NCI-H2196 (cell line): ENCODE data around the gene DNAI7.

Source experiments
- DNase-seq: peaks from one replicate; lab custom pipeline; 2025; ENCODE audit not compliant: unreplicated experiment; lab: John Stamatoyannopoulos, UW

The DNAI7 gene

DNA sequence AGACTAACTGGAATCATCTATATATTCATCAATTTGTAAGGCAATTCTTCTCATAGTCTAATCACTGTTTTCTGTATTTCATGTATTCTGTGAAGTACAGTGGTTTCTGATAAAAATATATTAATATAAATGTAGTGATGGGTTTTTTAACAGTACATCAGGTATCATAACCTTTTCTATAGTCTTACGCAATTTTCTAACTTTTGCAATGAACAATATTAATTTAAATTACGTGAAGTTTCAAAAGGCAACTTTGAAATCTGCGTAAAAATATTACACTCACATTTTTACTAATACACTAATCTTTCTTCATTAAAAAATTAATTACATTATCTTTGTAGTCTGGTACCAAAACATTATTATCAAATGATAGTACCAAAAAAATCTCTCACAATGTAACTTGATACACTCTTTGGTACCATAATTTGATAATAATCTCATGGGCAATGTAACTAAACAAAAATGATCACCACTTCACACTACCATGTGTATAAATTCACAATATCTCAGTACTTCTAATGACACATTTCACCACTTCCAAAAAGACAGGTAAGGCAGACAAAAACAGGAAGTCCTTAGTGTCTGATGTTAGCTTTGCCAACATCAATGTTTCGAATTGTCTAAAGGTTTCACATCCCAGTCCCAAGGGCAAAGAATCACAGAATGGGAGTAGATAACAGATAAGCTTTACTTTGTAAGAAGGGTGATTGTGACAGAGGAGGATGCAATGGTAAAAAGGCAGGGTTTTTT is 8.7 kb downstream of the DNAI7 start:
- DNase-seq = no peak

DNA sequence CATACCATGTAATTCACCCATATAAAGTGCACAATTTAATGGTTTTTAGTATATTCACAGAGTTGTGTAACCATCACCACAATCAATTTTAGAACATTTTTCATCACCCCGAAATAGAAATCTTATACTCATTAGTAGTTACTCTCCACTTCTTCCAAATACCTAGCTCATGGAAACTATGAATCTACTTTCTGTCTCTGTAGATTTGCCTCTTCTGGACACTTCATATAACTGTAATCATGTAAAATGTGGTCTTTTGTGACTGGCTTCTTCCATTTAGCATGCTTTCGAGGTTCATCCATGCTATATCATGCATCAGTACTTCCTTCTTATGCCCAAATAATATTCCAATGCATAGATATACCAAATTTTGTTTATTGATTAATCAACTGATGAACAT is 10.8 kb downstream of the DNAI7 start:
- no peak for DNase-seq

DNA sequence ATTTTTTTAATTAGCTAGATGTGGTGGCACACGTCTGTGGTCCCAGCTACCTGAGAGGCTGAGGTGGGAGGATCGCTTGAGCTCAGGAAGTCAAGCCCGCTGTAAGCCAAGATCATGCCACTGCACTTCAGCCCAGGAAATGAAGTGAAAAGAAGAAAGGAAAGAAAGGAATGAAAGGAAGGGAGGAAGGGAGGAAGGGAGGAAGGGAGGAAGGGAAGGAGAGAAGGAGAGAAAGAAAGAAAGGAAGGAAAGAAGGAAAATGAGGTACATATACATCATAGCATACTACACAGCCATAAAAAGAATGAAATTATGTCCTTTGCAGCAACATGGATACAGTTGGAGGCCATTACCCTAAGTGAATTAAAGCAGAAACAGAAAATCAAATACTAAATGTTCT is 12.2 kb downstream of the DNAI7 start:
- DNase-seq = no peak

DNA sequence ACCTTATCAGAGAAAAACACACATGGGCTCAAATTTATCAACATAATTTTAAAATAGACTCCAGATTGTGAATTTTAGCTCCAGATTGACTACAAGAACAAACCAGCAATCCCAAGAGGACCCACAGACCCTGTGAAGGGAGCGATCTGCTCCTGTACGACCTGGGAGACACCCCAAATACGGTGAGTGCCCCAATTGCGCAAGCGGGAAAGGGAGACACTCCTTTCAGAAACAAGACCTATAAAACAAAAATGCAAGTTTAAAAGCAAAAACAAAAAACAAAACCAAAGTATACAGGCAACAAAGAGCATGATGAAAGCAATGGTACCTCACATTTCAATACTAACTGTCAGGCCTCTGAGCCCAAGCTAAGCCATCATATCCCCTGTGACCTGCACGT is 32.1 kb downstream of the DNAI7 start:
- DNase-seq = no peak

DNA sequence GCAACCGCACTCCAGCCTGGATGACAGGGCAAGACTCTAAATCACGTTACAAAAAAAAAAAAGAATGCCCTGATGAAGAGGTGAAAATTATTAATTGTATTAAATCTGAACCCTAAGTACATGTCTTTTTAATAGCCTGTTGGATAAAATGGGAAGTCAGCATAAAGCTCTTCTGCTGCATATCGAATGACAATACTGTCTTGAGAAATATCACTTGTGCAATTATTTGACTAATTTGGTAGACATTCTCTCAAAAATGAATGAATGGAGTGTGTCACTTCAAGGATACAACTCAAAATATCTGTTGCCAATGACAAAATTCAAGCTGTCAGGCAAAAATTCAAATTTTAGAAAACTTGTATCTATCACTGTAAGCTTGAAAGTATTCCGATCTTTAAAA is 38.9 kb downstream of the DNAI7 start:
- DNase-seq = no peak

DNA sequence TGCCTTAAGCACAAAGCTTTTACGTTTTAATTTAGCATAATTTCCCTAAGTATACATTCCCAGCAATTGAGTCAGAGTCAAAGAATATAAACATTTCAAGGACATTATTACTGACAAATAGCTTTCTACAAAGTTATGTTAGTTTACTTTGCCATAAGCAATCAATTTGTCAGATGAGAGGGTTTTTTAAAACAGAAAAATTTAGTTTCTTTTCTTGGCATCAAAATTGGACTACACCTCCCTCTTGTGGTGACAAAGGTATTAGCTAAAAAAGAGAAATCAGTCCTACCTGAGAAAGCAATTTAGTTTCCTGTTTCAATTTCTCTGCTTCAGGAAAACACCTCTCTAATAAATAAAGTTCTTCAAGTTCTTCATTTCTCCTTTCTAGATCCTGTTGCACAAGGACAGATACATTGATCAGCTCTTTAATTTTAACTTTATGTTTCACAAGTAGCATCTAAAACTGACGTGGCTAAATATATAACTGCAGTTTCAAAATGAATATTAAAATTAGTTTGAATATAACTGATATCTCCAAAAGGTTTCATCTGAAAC is 39.9 kb downstream of the DNAI7 start:
- DNase-seq = peak; percentile 70

DNA sequence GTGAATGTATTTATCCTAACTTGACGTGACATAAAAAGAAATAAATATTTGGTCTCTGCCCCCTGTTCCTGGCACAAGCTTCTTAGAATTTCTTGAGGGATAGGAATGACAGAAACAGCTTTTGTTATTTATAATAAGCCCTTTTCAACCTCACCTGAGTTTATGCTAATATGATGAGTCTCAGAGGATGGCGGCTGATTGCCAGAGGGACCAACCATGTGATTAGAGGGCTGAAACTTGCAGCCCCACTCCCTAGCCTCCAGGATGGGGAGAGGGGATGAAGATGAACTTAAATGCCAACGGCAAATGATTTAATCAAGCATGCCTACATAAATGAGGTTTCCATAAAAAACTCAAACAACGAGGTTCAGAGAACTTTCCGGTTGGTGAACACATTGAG is 42.9 kb downstream of the DNAI7 start:
- DNase-seq = no peak

DNA sequence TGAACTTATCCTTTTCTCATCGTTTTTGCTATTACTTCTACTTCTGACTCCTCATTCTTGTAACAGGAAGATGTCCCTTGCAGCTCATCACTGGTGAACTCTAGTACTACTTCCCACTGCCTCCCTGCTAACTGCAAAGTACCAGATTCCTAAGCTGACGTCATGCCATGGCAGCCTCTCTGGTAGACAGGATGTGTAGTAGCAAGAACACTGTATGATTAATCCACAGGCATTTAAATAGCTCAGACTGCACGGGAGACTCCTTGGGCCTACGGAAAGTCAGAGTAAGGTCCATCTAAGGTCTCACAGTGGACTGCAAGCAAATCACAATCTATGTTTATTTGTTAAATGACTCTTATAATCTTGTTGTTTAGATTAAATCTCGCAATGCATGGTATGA is 43.5 kb downstream of the DNAI7 start:
- DNase-seq = no peak

DNA sequence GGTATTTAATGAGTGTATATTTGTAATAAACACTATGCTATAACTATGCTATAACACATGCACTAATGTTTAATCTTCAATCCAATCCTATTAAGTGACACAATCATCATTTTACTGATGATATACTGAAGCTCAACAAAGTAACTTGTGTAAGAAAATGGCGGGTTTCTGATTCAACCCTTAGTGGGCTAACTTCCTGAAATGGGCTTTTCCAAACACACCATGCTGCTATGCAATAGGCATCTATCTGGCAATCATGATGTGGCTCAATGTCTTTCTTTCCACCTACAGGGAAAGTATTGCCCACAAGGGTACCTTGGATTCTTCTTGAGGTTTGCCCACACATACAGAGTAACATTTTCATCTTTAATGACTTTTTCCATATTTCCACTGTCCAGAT is 48.3 kb downstream of the DNAI7 start:
- no peak for DNase-seq

DNA sequence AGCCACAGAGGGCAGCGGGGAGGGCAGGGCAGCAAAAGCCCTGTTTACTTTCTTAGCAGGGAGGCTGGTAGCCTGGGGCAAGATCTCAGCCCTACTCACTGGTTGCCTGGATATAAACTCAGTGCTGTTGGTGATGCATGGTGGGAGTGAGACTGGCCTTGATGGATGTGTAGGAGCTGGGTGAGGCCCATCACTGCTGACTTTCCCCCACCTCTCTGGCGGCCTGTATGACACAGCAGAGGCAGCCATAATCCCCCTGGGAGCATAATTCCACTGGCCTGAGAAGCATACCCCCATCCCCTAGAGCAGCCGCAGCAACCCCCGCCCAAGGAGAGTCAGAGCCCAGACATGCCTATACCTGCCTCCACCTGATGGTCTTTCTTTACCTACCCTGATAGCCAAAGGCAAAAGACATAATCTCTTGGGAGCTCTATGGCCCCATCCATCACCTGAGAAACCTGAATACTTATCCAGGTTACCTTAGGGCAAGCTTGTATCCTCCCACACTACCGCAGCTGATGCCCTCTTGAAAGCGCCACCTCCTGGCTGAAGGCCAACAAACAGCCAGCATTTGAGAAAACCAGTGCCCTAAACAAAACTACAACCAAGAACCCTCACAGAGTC is 59.3 kb downstream of the DNAI7 start:
- DNase-seq = no peak

DNA sequence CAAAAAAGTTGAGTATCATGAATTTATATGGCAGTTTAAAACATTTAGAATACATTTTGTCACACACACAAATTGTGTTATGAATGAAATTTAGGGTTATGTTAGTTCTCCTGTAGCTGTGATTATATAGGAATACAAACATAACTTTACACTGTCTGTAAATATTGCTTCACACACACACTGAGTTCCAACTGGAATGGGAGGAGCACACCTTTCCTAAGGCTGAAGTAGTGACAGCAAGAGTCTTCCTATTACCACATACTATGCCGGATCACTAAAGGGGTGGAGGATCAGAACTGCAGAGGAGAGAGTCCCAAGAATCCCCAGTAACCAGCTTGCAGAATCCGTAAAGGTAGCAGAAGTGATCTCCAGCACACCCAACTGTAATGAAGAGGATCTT is 63.7 kb downstream of the DNAI7 start:
- DNase-seq = no peak

DNA sequence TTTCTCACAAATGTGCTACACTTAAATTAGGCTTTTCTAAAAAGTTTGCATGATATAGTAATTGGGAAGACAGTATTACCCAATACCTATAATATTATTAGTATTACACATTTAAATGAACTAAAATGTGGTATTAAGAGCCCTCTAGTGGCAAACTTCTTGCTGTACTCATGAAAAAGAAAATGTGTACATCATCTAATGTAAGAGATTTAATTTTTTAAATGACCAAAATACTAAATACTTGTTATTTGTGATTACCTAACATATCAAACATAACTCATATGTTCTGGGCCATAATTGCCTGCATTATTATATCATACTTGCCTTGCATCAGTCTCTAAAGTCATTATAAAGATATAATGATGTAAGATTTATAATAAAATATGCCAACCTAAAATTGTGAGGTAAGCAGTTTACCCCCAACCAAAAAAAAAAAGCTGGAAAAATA is 64.2 kb downstream of the DNAI7 start:
- peak; percentile 82 for DNase-seq

DNA sequence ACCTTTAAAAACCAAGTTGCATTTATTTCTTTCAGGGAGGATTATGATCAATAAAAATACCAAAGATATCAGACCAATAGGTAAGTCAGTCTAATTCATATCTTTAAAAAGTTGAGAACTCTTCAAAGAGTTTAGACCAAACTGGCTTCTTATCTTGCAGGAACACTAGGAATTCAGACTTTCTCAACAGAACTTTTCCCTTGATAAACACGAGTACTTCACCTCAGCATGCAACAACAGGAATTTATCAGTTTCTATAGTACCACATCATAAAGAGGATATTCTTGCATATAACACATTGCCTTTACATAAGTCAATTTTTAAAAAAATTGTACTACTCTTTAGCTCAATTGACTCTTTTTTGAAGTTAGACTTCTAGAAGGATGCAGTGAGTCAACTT is 68.2 kb downstream of the DNAI7 start:
- DNase-seq = no peak

DNA sequence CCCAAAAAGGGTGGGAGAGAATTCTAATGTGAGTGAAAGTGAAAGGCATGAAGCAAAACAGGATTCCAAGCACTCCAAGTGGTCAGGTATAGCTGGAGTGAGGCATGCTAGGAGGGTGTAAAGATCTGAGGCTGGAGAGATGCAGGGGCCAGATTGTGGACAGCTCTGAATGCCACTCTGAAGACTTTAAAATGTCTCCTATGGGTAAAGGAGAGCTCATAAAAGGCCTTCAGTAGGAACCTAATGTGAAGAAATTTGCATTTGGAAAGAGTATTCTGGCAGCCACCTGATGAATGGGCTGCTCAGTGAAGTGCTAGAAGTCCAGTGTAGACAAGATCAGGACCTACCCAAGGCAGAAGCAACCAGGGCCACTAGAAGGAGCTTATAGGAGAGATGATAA is 68.9 kb downstream of the DNAI7 start:
- DNase-seq = no peak

DNA sequence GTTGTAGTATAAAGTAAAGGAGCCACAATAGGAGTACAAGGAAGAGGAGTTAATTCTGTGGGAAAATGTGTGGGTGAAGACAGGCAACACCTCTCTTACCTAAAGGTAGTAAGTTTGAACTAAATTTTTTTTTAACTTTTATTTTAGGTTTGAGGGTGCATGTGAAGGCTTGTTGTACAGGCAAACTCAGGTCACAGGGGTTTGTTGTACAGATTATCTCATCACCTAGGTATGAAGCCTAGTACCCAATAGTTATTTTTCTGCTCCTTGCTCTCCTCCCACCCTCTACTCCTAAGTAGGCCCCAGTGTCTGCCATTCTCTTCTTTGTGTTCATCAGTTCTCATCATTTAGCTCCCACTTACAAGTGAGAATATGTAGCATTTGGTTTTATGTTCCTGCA is 70.5 kb downstream of the DNAI7 start:
- DNase-seq = no peak

DNA sequence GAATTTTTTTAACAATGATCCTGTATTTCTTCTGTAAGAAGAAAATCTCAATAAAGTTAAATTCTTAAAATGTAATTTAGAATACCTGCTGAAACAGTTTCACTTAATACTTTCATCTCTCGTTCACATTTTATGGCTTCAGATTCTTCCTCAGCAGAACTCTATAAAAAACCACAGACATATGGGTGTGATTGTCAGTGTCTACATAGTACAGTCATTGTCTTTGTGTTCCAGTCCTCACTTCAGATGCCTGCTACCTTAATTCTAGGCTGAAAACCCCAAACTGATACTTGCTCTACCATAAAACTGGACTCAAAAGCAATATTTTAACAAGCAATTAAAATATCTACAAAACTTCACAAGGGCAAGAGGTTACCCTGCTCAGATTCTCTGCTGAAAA is 71.8 kb downstream of the DNAI7 start:
- DNase-seq = no peak

DNA sequence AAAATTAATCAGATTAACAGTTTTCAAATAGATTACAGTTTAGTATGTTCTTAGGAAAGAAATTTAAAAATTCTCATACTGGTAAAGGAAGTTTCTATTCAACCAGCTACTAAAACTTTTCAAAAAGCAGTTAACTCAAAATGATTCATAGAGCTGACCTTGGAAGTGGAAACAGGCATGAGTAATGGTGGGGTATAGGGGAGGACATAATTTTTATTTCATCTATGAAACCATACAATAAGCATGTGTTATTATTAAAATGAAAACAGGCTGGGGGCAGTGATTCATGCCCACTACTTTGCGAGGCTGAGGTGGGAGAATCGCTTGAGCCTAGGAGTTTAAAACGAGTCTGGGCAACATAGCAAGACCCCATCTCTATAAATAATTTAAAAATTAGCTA is 73.0 kb downstream of the DNAI7 start:
- DNase-seq = no peak

DNA sequence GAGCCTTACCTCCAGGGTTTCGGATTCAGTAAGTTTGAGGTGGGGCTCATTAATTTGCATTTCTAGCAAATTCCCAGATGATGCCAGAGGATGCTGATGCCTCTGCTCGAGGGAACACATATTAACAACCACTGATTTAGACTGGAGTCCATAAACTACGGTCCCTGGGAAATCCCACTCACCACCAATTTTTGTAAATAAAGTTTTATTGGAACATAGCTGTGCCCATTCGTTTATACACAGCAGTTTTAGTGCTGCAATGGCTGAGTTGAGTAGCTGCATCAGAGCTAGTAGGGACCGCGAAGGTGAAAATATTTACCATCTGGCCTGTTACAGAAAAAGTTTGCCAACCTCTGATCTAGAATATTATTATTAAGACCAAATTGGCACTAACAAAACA is 73.8 kb downstream of the DNAI7 start:
- no peak for DNase-seq

DNA sequence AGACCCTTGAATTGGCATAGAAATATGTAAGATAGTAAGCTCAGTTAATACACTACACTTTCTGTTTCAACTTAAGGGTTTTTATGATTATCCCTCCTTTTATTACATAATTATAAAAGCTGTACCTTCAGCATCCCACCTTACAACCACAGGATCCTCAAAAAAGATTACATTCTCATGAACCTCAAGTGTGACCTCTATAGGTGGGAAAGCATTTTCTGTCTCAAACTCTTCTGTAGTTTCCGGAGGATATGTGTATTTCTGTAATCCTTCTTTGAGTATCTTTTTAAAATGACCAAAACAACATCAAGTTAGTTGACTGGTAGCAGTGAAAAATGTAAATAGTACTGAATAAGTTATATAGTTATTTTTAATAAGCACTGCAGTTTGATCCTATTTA is 75.9 kb downstream of the DNAI7 start:
- no peak for DNase-seq

DNA sequence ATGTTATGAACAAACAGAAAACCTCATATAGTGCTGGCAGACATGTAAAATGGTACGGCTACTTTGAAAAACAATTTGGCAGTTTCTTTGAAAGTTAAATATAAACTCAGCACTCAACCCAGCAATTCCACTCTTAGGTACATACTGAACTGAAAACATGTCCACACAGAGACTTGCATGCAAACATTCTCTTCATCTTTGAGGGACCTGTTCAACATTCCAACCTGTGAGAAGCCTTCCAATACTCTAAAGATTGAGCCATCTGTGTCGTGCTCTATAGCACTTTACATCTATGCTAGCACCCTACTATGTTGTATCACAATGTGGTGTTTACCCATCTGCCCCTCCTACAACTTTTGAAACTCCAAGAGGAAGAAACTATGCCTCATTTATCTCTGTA is 79.3 kb downstream of the DNAI7 start:
- DNase-seq = no peak

DNA sequence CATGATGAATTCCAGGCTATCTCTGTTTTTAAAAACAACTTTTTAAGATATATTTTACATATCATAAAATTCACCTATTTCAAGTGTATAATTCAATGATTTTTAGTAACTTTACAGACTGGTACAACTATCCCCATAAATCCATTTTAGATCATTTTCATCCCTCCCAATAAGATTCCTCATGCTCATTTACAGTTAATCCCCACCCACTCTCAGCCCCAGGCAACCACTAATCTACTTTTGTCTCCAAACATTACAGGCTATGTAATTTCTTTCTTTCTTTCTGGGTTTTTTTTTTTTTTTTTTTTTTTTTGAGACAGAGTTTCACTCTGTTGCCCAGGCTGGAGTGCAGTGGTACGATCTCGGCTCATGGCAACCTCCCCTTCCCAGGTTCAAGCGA is 81.3 kb downstream of the DNAI7 start:
- DNase-seq = no peak

DNA sequence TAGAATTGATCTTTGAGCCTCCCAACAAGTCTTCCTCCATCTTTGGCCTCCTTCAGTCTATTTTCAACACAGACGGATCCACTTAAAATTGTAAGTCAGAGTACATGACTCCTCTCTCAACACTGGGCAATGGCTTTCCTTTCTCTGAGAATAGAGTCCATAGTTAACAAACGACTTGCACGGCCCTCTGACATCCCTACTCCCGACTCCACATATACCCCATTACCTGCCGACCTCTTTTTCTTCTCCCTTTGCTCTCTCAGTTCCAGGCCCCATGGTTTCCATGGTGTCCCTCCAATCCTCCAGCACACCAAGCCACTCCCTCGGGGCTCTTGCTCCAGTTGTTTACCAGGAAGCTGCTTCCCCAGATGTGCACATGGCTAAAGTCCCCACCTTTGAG is 84.7 kb downstream of the DNAI7 start:
- DNase-seq = no peak

DNA sequence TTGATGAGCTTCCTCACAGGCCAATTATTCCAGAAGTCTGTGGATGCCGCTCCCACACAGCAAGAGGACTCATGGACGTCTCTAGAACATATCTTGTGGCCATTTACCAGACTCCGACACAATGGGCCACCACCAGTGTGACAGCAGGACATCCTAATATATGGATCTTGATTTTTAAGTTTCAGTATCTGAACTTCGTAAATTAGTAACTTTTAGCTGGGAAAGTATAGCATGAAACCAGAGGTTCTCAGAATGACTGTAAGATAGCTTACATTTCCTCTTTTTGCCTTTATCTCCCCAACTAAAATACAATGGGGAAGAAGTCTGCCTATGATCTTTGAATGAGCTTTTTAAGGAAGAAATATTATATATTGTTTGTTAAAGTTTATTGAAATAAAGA is 87.0 kb downstream of the DNAI7 start:
- no peak for DNase-seq
